GM18498 (cell line): ENCODE results near the gene MEF2D.
A peak's percentile ranks its signal among the peaks of the same experiment; 100 is the strongest.

Experiments
- ATAC-seq: cut with Tn5 transposase; IDR thresholded peaks from one replicate; pipeline ENCODE4 v1.9.1; 2021; ENCODE audit warnings: mild to moderate bottlenecking, moderate library complexity; ENCODE audit not compliant: unreplicated experiment

The MEF2D gene

DNA sequence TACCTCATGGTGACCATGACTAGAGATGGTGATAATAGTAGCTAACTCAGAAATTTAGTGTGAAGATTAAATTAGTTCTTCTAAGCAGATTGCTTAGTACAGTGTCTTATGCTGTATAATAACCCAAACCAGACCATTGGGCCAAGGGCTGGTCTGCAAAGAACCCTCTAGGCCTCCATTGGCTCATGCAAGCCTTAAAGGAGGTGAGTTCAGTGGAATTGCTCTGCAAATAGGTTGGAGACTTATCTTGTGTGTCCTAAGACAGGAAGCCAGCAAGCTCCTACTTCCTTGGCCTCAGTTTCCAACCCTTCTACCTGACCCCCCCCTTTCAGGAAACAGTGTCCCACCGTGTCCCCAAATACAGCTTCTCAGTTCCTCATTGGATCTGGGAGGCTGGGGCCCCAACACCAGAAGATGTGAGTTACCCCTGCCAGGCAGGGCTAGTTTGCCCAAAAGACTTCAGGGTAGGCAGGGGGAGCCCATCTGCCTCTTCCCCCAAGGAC, 1.9 kb upstream of the MEF2D start:
- ATAC-seq: no peak

DNA sequence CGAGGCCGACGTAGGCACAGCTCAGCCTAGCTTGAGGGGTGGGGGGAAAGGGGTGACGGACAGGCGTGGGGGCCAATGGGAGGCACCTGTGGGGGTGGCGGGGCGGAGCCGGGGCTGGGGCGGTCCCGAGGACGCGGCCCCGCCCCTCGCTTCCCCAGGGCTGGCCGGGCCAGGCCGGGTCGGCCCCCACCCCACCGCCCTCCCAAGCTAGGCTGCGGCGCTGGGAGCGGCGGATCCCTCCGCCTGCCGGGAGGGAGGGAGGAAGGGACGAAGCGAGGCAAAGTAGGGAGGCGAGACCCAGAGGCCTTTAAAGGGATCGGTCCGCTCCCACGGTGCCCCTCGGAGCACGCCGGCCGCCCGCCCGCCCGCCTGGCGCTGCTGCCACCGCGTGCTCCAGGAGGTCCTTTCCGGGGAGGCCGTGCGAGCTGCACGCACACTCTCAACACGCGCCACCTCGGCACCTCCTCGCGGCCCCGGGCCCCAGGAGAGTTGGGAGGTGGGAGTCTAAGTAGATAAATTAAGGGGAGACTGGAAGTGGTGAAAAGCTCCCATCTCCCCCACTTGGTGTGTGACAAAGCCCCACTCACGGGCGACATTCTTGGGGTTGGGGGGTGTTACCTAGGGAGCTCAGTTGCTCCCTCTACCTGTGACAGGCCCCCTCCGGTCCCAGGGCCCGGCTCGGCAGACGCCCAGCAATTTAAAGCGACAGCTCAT, 375 bp upstream of the MEF2D start:
- peak; percentile 67 for ATAC-seq

DNA sequence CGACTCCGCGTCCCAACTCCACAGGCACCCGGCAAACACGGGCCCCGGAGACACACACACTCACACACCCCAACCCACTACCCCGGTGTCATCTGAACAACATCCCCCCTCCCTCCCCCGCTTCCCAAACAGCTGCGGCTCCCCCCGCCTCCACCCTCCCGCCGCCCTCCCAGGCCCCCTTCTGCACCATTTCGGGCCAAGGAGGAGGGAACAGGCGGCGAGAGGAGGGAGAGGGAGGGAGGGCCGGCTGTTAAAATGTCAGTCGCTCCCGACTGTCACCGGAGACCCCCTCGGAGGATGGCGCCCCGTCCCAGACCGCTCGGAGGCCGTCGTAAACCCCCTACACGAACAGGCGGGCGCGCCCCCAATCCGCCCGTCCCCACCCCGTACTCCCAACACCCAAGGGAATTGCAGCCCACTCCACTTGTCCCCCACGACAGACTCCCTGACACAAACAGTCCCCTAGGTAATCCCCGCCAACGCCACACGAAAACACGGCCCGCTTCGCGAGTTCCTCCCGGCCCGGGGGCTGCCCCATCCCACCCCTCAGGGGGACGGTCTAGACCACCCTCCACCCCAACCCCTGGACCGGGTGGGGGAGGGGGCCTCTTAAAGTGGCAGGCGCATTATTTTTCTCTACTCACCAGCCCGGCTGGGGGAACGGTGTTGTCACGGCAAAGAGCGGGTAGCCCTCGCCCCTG, 583 bp downstream of the MEF2D start:
- peak; percentile 1 for ATAC-seq

DNA sequence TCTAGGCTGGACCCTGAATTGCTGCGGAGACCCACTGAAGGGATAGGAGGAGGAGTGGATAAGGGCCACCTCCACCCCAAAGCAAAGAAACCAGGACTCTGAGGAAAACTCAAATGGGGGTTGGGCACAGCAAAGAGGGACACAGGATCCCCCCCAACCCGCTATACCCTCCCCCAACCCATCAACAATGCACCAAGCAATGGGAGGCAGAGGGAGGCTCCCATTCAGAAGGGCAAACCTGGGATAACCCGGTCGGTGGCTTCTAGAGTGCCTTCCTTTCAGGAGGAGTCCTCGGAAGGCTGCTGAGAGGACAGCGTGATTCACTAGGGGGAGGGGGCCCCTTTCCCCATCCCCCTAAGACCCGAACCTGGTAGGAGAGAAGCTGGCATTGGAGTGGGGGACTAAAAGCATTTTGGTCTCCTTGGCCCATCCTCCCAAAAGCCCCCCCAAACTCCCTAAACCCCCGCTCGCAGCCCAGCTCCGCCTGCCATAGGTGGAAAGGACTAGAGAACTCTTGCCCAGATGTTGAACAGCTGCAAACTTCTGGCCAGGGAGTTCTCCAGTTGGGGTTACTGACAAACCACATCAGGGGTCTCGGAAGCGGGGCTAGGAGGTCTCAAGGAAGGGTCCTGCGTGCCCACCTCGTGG, 1.3 kb downstream of the MEF2D start:
- ATAC-seq: no peak

DNA sequence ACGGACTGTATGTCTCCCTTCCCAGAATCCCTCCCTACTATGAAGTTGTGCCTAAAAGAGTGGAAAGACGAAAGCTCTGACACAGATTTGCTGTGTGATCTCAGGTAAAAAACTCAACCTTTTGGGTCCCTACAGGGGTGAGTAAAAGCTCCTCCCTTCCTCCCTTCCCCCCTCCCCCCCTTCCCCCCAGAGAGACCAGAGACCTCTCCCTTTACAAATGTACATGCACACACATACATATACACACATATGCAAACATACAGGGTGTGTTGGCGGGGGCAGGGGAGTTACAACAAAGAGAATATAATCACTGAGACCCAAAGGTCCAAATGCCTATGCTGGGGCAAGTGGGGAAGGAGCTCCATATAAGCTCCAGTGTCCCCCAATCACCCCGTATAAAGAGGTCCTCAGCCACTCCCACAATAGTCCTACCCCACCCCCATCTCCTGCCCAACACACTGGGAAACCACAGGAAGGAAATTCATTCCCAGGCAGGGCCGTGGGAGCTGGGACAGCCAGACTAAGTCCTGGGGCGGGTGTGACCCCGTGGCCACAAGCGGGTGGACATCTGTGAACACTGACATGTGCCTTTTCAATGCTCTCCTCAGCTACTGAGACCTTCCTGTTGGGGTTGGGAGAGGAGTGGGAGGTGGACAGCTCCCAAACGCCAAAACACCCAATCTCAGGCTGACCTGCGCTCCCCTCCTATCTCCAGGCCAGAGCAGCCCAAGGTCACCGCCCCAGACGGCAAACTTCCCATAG, 2.0 kb downstream of the MEF2D start:
- no peak for ATAC-seq

DNA sequence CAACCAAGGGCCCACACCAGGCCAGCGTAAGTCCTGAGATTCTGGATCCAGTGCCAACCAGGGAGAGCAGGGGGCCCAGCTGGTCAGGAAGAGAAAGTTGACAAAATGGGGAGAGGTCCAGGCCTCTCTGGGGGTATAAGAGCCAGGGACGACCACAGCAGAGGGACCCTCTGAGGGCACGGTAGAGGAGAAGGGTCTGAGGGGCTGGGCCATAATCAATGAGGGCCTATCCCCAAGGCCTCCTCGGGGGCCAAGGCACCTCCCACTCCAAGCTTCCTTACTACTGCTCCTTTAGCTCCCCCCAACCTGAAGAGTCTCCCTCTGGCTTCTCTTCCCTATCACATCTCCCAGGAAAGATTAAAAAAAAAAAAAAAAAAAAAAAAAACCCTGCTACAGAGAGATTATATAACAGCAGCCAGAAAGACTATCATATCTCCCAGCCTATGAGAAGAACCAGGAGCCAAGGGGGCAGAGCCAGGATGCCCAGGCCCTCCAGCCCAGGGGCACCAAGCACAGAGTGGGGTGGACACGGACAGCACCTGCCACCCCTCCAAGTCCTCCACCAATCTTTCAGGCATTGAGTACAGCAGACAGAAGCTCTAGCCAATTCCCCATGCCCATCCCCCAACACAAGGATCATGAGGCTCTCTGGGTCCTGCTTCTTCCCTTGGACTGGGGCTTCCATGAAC, 2.7 kb downstream of the MEF2D start:
- no peak for ATAC-seq

DNA sequence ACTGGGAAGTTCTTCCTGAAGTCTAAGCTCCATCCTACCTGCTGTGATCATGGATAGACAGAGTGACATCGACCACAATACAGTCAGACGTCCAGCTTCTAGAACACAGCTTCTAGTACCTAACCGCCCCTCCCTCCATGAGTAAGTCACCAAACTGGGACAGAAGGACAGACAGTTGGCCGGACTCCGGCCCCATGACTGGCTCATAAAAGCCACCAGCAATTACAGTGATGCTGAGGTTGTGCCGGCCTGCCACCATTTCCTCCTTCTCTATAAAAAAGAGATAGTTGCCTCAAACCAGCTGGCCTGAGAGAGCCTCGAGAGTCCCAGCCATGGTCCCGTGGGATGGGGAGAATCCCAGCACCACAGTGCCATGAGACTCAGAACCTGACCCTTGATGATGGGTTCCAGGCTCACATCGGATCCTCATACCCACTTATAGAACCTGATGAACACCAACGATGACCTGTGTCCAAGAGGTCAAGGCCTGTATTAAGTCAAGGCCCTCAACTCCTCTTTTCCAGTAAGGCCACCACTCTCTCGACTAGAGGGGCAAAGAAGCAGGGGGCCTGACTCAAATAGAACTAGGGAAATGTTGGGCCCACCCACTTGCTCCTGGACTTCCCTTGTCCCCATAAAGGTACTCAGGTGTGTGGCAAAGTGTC, 3.4 kb downstream of the MEF2D start:
- no peak for ATAC-seq

DNA sequence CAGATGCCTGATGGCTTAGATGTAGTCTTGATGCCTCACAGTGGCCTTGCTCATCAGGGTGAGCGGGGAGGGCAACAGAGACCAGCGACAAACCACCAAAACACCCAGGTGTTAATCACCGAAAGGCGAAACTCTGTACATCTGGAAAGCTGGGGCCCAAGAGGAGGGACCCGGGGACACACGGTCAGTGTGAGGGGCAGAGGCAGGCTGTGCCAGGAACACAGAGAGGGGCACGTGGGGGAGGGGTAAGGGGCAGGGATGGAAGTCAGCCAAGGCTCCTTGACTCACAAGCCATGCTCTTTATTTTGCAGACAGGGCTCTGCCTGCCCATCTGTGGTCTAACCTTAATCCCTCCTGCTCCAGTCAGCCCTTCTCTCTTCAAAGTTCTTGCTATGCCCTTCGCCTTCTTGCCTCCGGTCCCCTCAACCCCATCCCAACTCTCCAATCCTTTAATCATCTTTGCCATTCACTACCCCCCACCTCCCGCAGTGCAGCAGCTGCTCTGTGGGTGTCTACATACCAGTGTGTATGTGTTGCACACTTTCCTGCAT, 4.3 kb downstream of the MEF2D start:
- ATAC-seq: no peak

DNA sequence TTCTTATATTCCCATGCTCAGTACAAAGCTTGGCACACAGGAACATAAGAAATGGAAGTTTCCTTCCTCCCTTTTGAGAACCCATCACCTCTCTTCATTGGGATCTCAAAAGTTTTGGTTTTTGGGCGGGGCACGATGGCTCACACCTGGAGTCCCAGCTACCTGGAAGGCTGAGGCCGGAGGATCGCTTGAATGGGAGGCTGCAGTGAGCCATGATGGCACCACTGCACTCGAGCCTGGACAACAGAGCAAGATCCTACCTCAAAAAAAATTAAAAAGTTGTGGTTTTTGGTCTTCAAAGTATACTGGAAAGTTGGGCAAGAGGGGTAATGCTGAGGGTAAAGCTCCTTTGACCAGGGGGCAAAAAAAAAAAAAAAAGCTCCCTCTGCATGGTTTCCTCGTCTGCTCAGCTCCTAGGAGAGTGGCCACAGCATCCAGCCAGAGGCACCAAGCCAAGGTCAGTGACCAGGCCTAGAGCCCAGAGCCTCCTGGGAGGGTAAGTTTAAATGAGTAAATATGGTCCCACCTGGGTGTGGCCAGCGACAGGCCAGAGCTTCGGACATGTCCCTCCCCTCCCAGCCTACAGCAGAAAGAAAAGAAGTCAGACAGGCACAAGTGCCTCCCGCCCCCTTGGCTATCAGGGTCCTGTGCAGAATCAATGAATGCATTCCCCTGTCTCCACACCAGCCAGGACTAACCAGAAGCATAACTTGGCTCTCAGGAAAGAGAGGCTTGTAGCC, 5.0 kb downstream of the MEF2D start:
- ATAC-seq: no peak

DNA sequence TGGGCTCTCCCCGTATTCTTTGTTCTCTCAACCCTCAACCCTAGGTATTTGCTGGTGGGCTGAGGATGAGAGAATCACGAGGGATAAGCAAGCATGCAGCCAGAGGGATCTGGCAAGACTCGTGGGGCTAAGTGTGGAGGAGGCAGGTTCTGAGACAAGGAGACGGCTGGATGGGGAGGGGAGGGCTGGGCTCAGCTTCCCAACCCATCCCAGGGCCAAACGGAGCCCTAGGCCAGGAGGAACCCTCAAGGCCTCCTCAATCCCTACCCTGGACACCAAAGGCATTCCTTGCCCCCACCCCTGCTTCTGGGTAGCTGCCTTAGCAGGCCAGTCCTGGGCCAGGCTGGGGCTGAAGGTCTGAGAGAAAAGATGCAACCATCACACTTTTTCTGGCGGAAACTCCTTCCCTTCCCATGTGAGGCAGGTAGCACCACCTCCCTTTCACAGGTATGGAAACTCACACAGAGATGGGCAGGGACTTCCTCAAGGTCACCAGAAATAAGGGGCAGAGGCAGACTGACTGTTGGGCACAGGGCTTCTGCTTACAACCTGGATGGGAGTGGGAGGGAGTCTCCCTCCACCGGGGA, 6.2 kb downstream of the MEF2D start:
- no peak for ATAC-seq

DNA sequence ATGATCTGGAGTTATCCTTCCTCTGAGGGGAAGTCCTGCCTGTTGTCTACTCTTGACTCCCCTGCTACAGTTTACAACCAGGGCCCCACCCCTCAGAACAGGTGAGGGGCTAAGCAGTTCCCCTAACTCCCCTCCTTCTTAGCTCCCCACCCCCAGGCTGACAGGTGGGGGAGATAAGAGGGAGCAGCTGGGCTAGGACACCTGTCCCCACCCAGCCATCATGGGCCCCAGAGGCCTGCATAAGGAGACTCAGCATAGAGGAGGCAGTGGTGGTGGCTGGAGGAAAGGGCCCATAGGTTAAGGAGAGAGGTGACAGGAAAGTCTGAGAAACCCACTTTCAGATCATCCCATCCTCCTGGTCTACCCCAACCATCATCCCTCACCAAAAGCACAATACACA, 6.8 kb downstream of the MEF2D start:
- no peak for ATAC-seq

DNA sequence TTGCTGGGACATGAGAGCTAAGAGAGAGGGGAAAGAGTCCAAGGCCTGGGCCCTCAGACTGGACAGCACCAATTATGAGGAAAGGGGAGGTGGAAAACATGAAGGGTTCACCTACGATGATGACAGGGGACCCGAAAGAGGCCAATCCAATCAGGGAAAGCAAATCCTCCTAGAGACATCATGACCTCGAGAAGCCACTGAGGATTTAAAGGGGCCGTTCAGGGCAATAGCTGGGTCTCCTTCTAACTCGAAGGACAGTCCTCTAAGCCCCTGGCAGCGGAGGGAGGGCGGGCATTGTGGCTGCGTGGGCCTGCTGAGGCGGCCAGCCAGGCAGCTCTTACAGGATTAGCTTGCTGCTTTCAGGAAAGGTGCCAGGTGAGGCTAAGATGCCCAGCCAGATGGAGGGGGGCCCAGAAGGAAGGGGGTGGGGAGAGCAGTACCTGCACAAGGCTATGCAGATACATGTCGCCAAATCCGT, 7.4 kb downstream of the MEF2D start:
- no peak for ATAC-seq

DNA sequence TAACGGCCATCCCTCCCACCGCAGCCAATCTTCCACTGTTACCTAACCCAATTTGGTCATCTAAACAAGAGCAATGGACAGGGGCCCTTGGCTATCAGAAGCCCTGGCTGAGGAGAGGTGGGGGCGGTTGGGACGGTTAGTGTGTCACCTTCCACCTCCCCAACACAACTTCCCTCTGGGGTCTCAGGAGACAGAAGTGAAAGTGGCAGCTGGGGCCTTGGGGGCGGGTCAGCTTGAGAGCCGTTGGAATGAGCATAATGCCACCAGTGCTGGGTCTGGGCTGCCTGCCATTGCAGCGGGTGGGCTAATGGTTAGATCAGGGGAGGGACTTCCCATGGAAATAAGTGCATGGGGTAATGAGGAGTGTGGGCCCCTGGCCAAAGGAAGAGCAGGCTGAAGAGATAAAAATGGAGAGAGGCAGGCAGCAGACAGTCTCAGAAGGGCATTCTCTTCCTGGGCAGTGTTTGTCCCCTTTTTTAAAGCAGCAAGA, 7.9 kb downstream of the MEF2D start:
- ATAC-seq: no peak

DNA sequence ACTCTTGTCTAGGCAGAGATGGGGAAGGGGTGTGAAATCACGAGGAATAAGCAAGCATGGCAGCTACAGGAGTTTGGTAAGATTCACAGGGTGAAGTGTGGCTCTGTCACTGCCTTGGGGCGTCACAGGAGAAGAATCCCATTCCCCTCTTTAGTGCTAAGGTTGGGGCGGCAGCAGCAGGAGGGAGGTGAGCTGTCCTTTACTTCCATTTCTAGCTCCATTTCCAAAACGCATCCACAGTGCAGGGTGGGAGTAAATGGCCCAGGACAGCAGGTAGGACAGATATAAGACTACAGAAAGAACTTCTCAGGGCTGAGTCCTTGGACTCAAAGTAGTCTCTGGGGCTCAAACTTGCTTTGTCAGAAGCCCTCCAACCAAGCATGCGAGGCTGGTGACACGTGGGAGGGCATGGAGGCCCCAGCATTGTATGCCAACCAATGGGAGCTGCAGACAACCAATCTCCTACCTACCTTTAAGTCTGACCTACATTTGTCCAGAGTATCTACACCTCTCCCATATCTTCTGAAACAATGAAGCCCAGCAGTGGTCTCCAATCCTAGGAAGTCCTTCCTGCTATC, 8.5 kb downstream of the MEF2D start:
- no peak for ATAC-seq

DNA sequence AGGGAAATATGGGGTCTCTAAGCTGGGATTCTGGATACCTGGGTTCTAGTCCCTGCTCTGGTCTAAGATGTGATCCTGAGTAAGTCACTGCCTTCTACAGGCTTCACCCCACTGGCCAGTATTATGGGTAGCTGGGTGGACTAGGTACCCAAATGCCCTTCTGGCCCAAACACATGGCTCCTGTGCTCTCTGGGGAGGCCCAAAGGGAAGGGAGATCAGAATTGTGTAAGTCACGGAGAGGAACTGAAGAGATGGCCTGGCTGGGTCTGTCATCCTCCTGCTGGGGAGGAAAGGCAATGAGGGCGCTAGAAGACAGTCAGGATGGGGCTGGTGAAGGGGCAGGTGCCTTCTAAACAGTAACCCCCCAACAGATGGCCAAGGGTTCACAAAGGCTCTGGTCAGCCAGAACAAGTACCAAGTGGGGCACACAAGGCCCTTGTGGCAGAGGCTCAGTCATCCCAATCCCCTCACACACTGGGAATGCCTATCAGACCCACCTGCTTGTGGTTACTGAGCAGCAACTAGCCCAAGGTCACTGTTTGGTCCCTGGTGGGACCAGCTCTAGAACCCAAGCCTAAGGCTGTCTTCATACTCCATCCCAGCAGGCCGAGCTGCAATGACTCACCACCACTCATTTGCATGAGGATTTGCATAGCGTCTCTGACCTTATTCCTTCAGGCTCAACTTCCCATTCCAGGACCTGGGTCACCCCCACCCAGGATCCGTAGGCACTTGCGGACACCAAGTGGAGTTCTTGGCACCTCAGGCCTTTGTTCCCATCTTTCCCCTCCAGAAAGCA, 9.2 kb downstream of the MEF2D start:
- ATAC-seq: no peak

DNA sequence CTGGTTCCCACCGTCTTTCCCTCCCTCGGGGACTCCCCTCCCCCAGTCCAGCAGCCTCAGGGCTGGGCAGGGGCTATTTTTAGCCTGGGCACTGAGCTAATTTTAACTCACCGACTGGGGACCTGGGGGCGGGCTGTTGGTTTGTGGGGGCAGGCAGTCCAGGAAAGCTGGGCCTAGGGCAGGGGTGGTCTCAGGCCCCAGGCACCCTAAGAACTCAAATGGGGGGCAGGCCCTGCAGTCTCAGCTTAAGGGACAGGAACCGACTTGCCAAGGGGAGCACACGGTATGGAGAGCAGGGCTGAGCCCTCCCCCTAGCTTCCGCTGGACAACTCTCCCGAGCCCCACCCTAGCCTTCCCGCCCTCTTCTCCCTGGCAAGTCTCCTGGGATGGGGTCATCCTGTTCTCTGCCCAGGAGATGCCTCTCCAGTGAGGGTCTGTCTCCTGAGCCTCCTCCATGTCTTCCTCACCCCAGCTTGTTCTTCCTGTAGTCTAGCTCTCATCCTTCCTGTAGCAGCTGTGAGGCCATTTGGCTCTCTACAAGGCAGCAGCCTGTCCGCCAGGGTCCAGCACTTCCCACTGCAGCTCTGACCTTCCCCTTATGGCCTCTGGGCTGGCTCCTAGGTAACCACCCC, 10.1 kb downstream of the MEF2D start:
- ATAC-seq: no peak

DNA sequence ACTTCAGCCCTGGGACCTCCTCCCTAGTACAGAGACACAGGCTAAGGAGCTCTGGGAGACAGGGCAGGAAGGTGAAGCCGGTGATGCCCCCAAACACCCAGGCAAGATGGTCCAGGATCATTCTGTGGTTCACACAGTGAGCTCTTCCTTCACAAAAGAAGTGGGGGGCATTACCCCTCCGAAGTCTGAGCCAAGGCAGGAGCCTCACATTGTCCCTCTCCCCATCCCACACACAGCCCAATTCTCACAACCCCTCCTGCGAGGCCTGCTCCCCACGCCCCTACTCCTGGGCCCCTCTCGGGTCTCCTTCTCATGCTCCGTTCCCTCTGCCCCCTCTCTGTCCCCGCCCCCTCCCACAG, 10.7 kb downstream of the MEF2D start:
- no peak for ATAC-seq
